GM12878 (cell line): ENCODE results near the gene FGD4. TPM values are rescaled to one million over a fixed set of nuclear protein-coding genes. Genes with fewer than 3 reads are reported as not detected.

Experiments
- ATAC-seq: fragments of 200-7000 bp; cut with Tn5 transposase; 3 replicates; pipeline ENCODE4 v1.9.1; 2020; ENCODE audit warnings: mild to moderate bottlenecking, moderate library complexity
- BruUV-seq: library from RNA; stranded (reverse); fragments of 400-500 nt; replicated peaks from 2 replicates; lab custom pipeline; 2021; lab: Mats Ljungman, UMichigan
- CTCF ChIA-PET: fragments of 300-600 bp; sonication (Branson Sonifier 250); formaldehyde crosslinking; extraction: SDS; loops from one replicate; lab custom pipeline; 2021; ENCODE audit warnings: inconsistent platforms; lab: Yijun Ruan, JAX
- POLR2A ChIA-PET: fragments of 350-600 bp; formaldehyde crosslinking; extraction: SDS; loops from one replicate; lab custom pipeline; 2021; ENCODE audit warnings: inconsistent platforms; lab: Charles Lee
- RAD21 ChIA-PET: fragments of 300-600 bp; sonication (Branson Sonifier 250); formaldehyde crosslinking; loops from one replicate; lab custom pipeline; 2023; ENCODE audit warnings: antibody characterized with exemption; ENCODE audit not compliant: unreplicated experiment; lab: Charles Lee
- SMC1A ChIA-PET: fragments of 300-600 bp; sonication (Branson Sonifier 250); formaldehyde crosslinking; loops from one replicate; lab custom pipeline; 2023; ENCODE audit not compliant: unreplicated experiment, uncharacterized antibody; lab: Charles Lee
- DNase-seq: peaks from one replicate; pipeline ENCODE4 v3.0.0-alpha.2; 2011; ENCODE audit warnings: low read depth, low spot score
- FAIRE-seq: peaks from 3 replicates; lab custom pipeline; 2011; peaks lifted over from hg19 to GRCh38; lab: Jason Lieb, UNC
- H2AFZ ChIP-seq: 2 replicates; pipeline ENCODE4 v1.6.0; 2011; ENCODE audit warnings: low read depth, low read length, control low read depth; ENCODE audit not compliant: control insufficient read depth
- H3K27ac ChIP-seq: 2 replicates; pipeline ENCODE4 v1.5.1; 2011; ENCODE audit warnings: control low read depth; ENCODE audit not compliant: control insufficient read depth, insufficient read depth
- H3K27me3 ChIP-seq, 2 experiments: replicated peaks in 1 of 2; 2 replicates each; pipeline versions ENCODE4 v1.6.0 to v1.6.1; 2011; ENCODE audit warnings: low read length in 1 of 2; ENCODE audit not compliant: control insufficient read depth in 2 of 2, insufficient read depth in 2 of 2
- H3K36me3 ChIP-seq, 2 experiments: 2 replicates each; pipeline ENCODE4 v1.5.1; 2011; ENCODE audit warnings: low read length in 1 of 2; ENCODE audit not compliant: control insufficient read depth in 2 of 2, insufficient read depth in 2 of 2
- H3K4me1 ChIP-seq: 2 replicates; pipeline ENCODE4 v1.6.1; 2011; ENCODE audit warnings: mild to moderate bottlenecking, low read length, moderate library complexity, mixed read lengths; ENCODE audit not compliant: control insufficient read depth, insufficient read depth
- H3K4me2 ChIP-seq: 2 replicates; pipeline ENCODE4 v1.6.0; 2011; ENCODE audit warnings: control low read depth; ENCODE audit not compliant: control insufficient read depth, insufficient read depth
- H3K4me3 ChIP-seq: fragments of 200-600 bp; sonication (generic); 2 replicates; pipeline ENCODE4 v1.5.1; 2016
- H3K79me2 ChIP-seq: 2 replicates; pipeline ENCODE4 v1.6.0; 2011; ENCODE audit warnings: low read length; ENCODE audit not compliant: control insufficient read depth, insufficient read depth
- H3K9ac ChIP-seq: 2 replicates; pipeline ENCODE4 v1.8.0; 2011; ENCODE audit warnings: low read length, control low read depth, mixed read lengths; ENCODE audit not compliant: control insufficient read depth, insufficient read depth
- H3K9me3 ChIP-seq: replicated peaks from 3 replicates; pipeline ENCODE4 v1.5.1; 2011; ENCODE audit warnings: mild to moderate bottlenecking, low read length; ENCODE audit not compliant: control insufficient read depth, insufficient read depth
- H4K20me1 ChIP-seq: 2 replicates; pipeline ENCODE4 v1.6.0; 2011; ENCODE audit not compliant: control insufficient read depth, insufficient read depth
- BCL3 ChIP-seq: IDR thresholded peaks from 2 replicates; pipeline ENCODE4 v1.6.1; 2011; ENCODE audit warnings: borderline replicate concordance, low read depth, mild to moderate bottlenecking, moderate library complexity, low read length; ENCODE audit not compliant: insufficient read depth, poor library complexity, severe bottlenecking
- CREB1 ChIP-seq: IDR thresholded peaks from 2 replicates; pipeline ENCODE4 v1.6.1; 2012; ENCODE audit warnings: low read depth, mild to moderate bottlenecking, inconsistent platforms
- E2F4 ChIP-seq: IDR thresholded peaks from 2 replicates; pipeline ENCODE4 v1.6.1; 2012; ENCODE audit warnings: low read depth, low read length, improper control_type of control experiment
- HDGF ChIP-seq: fragments of 450-650 bp; IDR thresholded peaks from 2 replicates; pipeline ENCODE4 v1.6.1; 2016; ENCODE audit warnings: antibody characterized with exemption
- MYB ChIP-seq: fragments of 150-350 bp; IDR thresholded peaks from 2 replicates; pipeline ENCODE4 v1.6.1; 2014; ENCODE audit warnings: mild to moderate bottlenecking, low read depth, low read length, borderline replicate concordance
- NR2C2 ChIP-seq: IDR thresholded peaks from 2 replicates; pipeline ENCODE4 v1.6.1; 2011; ENCODE audit warnings: borderline replicate concordance, low read depth; ENCODE audit not compliant: control insufficient read depth, insufficient read length
- ZBTB11 ChIP-seq: fragments of 450-650 bp; formaldehyde crosslinking; IDR thresholded peaks from 2 replicates; pipeline ENCODE4 v1.5.0; 2022; ENCODE audit warnings: mild to moderate bottlenecking, missing genetic modification characterization
- WGBS: methylation state at CpG from one replicate; pipeline ENCODE4 v1.1.6; 2016; ENCODE audit warnings: low lambda C conversion rate; ENCODE audit not compliant: insufficient replicate concordance, insufficient coverage; ENCODE audit errors: missing lambda C conversion rate; 5-methylcytosine and 5-hydroxymethylcytosine counted together
- in situ Hi-C: fragments of 300-500 bp; cut with MboI; formaldehyde crosslinking; loops from 9 replicates; pipeline ENCODE4 v1.14.3; 2018; ENCODE audit warnings: mixed read lengths
- intact Hi-C: fragments of 100-400 bp; cut with micrococcal nuclease; formaldehyde crosslinking; loops from one replicate; pipeline ENCODE4 v1.14.2; 2022; ENCODE audit not compliant: unreplicated experiment
- polyA plus RNA-seq, 11 experiments: library from polyadenylated mRNA; depleted of rRNA in 4 of 11; unstranded in 6 of 11; stranded (reverse) in 5 of 11; fragments of >200 nt; fragmentation: Nextera tagmentation in 4 of 11; fragmentation: Illumina TruSeq in 1 of 11; extraction: Ambion mirVana in 4 of 11; extraction: Trizol in 1 of 11; gene quantifications; 1 replicate in 1 of 11; 2 replicates in 10 of 11; pipeline versions ENCODE4 v1.2.1 to v1.2.3, GENCODE V29; 2011 to 2016; ENCODE audit warnings: inconsistent platforms in 2 of 11, missing spikeins in 2 of 11, low read depth in 1 of 11
- total RNA-seq, 4 experiments: library from RNA; depleted of rRNA in 3 of 4; stranded (reverse); fragments of >200 nt in 3 of 4; fragmentation: Illumina TruSeq in 1 of 4; extraction: Trizol in 1 of 4; gene quantifications; 2 replicates each; pipeline versions ENCODE4 v1.2.1 to v1.2.3, GENCODE V29; 2013 to 2021
- TF ChIP-seq, protein P1 (sequence below): IDR thresholded peaks from 2 replicates; pipeline ENCODE4 v1.6.1; 2012; ENCODE audit warnings: low read length, inconsistent platforms

The FGD4 gene
- total and polyA plus RNA-seq, 10 of the 15 experiments (the other 5 are each of a cell fraction or from before 2014, with no cell fraction given): 0.01 to 0.18 (median 0.08) TPM; not detected in 3

- in situ Hi-C loops: no loop called here
- Histone ChIP-seq H2AFZ (no peak overlapping the region), H3K27me3 (no peaks in the 10 kb centered on the region), H3K27ac (no peak overlapping the region), H3K4me1 (no peaks in the 10 kb centered on the region), H3K4me3 (no peak overlapping the region), H3K9me3 (no peaks in the 10 kb centered on the region), H3K9ac (no peak overlapping the region), H3K36me3 (no peaks in the 10 kb centered on the region), H3K4me2 (no peak overlapping the region), H3K79me2 (no peaks in the 10 kb centered on the region), H4K20me1 (no peaks in the 10 kb centered on the region)
- ChIA-PET RAD21 (no interaction called here), SMC1A (no interaction called here), POLR2A (no interaction called here), CTCF (no interaction called here)
- 64% methylated on average over 2 of the region's 2 CpGs for WGBS
- no TSS peak for BruUV-seq
- no peak for ATAC-seq
- DNase-seq: no peak
- TF ChIP-seq CREB1: no peak
- TF ChIP-seq BCL3: no peak
- TF ChIP-seq HDGF: no peak
- TF ChIP-seq NR2C2: no peak
- no peak for TF ChIP-seq E2F4
- TF ChIP-seq ZBTB11: no peak
- TF ChIP-seq MYB: no peak
- TF ChIP-seq, protein P1, sequence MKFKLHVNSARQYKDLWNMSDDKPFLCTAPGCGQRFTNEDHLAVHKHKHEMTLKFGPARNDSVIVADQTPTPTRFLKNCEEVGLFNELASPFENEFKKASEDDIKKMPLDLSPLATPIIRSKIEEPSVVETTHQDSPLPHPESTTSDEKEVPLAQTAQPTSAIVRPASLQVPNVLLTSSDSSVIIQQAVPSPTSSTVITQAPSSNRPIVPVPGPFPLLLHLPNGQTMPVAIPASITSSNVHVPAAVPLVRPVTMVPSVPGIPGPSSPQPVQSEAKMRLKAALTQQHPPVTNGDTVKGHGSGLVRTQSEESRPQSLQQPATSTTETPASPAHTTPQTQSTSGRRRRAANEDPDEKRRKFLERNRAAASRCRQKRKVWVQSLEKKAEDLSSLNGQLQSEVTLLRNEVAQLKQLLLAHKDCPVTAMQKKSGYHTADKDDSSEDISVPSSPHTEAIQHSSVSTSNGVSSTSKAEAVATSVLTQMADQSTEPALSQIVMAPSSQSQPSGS: no peak
- intact Hi-C loops: no loop called here
- FAIRE-seq: no peak
Measured at GRCh38 chr12:32420356-32420755, 21.0 kb downstream of the FGD4 start.
